LoVo (cell line): Measurements from ENCODE around the gene PLEKHA8.
A peak's percentile ranks its signal among the peaks of the same experiment; 100 is the strongest.

Source experiments
- DNase-seq: peaks from one replicate; pipeline ENCODE4 v3.0.0-alpha.2; 2016; ENCODE audit warnings: low spot score

The PLEKHA8 gene

GRCh38 chr7:30028216-30028748 is at the start of gene PLEKHA8:
Gene PLEKHA8, plus strand, starts transcription at chr7:30028412. Its CDS starts 351 bp downstream, at chr7:30028763.
- peak; percentile 95 for DNase-seq

DNA sequence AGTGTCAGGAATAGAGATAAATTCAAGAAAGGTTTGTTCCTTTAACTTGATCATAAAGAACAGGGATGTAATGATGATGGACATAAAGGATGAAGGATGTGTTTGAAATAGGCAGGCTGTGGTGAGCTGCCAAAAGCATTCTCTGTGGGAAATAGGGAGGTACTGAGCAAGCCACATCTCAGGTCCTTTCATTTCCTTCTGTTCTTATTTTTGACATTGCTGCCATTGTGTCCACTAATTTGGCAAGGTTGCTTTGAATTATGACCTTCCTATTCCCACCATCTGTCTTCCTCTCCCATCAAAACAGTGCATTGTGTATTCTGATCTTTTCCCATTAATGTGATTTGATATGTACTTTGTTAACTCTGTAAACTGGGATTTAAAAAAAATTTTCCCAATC is 48.1 kb upstream of the PLEKHA8 start:
- no peak for DNase-seq

- DNase-seq: peak; percentile 35
Measured at GRCh38 chr7:29987083-29987482, 41.1 kb upstream of the PLEKHA8 start.

DNA sequence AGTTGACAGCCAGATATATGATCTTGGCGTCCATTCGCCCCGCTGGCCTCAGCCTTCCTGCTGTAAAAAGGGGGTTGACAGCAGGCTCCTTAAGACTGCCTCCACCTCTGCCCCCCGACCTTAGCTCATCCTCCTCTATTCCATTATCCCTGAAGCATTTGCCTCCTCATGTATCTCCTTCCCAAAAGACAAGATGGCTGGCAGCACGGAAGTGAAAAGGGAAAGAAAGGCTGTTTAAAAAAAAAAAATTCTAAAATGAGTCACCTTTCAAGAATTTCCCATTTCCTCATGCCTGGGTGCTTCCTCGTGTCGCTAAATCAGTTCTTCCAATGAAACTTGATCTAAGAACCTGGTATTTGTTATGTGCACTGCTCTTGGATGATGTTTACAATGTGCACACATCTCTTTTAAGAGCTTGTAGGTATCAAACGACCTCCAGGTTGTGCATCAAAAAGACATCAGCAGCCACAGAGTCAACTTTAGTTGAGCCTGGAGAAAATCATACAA is 40.3 kb upstream of the PLEKHA8 start:
- peak; percentile 95 for DNase-seq

DNA sequence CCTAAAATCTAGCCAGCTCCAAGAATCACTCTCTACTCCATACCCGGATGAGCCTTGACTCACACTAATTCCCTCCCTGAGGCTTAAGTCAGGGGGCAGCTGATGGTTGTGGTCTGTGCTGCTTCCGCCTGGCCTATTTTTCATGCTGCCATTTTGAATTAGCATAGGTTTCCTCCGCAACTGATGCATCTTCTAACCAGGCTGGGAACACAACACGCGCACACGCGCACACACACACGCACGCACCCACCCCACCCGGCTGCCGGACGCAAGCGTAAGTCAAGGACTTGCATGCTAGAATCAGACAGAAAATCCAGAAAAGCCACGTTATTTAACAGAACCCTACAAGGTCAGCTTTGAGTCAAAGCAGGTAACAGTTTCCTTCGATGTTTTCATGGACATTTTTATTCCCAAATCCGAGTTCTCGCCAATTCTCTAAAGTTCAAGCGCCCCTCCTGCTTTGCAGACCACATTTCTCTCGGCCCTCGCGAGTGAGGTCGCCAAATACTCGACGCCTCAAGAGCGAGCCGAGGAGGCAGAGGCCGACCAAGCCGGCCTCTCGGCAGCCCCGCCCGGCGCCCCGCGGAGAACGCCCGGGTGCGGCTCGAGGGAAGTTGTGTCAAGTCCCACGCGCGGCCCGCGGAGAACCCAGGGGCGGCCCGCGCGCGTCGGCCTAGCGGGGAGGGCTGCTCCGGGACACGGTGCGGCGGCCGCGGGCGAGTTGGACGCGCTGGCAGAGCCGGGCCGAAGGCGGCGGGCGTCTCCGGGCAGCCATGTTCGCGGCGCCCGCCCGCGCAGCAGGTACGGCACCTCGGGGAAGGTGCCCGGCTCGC is 39.6 kb upstream of the PLEKHA8 start:
- DNase-seq: peak; percentile 55

- DNase-seq: peak; percentile 48
Measured at GRCh38 chr7:29989257-29989995, 38.8 kb upstream of the PLEKHA8 start, which contains the start of gene SCRN1. Gene SCRN1, minus strand, starts transcription at chr7:29989801. Its CDS starts 20,734 bp downstream, at chr7:29969067.

- DNase-seq: no peak
Measured at GRCh38 chr7:29990931-29991330, 37.3 kb upstream of the PLEKHA8 start.

DNA sequence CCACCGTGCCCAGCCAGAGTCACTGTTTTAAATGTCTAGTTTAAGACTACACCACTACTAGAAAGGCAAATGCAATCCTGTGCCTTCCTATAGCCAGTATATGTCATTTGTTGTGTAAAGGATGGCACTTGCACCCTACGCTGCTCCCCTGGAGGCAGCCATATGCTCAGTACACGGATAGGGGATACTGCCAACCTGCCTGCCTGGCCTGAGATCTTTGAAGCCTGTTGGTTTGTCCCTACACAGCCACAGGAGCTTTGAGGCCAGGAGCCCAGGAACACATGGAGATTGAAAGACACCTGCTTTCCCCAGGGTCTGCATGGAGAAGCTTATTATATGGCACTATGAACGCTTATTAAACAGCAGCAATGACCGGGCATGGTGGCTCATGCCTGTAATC is 36.3 kb upstream of the PLEKHA8 start:
- no peak for DNase-seq

- no peak for DNase-seq
Measured at GRCh38 chr7:29993140-29993539, 35.1 kb upstream of the PLEKHA8 start.

DNA sequence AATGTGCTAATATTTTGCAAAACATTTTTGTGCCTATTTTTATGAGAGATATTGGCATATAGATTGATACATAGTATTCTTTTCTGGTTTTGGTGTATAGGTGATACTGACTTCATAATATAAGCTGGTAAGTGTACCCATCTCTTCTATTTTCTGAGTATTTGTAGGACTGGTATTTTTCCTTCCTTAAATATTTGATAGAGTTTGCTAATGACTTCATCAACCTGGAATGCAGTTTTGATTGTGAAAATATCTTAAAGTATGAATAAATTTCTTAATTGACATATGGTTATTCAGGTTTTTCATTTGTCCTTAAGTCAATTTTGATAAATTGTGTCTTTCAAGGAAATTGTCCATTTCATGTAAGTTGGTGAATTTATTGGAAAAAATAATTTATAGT is 32.6 kb upstream of the PLEKHA8 start:
- no peak for DNase-seq

- DNase-seq: no peak
Measured at GRCh38 chr7:29996321-29996720, 31.9 kb upstream of the PLEKHA8 start.

DNA sequence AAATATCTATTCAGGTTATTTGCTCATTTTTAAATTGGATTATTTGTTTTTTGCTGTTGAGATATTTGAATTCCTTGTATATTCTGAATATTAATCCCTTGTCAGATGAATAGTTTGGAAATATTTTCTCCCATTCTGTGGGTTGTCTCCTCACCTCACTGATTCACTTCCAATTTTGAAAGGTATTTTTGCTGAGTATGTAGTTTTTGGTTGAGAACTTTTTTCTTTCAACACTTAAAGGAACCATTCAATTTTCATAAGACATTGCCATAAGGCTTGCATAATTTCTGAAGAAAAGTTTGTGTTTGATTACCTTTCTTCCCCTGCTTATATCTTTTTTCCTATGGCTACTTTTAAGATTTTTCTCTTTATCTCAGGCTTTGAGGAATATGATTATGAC is 29.7 kb upstream of the PLEKHA8 start:
- DNase-seq: no peak

- no peak for DNase-seq
Measured at GRCh38 chr7:30001998-30002397, 26.2 kb upstream of the PLEKHA8 start.

GRCh38 chr7:30003098-30003497 is 25.1 kb upstream of the PLEKHA8 start:
- no peak for DNase-seq

- no peak for DNase-seq
Measured at GRCh38 chr7:30005464-30005863, 22.7 kb upstream of the PLEKHA8 start.

- DNase-seq: no peak
Measured at GRCh38 chr7:30010021-30010420, 18.2 kb upstream of the PLEKHA8 start.

- no peak for DNase-seq
Measured at GRCh38 chr7:30012757-30013156, 15.5 kb upstream of the PLEKHA8 start.

DNA sequence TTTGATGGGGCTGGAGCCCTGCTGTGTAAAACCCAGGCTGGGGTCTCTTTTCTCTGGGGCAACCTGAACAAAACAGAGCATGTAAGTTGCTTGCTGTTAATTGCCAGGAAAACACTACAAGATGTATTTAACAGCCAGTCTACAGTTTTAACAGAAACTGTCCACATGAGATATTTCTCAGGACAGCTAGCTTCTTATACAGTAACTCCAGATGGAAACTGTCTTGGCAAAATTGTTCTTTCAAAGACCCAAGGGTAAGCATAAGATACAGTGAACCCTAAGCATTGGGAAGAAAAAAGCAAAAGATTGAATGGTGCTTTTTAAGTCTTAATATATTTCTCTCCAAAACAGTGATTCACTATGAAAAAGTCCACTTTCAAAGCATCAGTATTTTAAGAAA is 9.8 kb upstream of the PLEKHA8 start:
- no peak for DNase-seq

GRCh38 chr7:30019387-30019786 is 8.8 kb upstream of the PLEKHA8 start:
- DNase-seq: no peak

- peak; percentile 36 for DNase-seq
Measured at GRCh38 chr7:30019960-30020359, 8.3 kb upstream of the PLEKHA8 start.

GRCh38 chr7:30020535-30020934 is 7.7 kb upstream of the PLEKHA8 start:
- no peak for DNase-seq

GRCh38 chr7:30022991-30023390 is 5.2 kb upstream of the PLEKHA8 start:
- DNase-seq: no peak

DNA sequence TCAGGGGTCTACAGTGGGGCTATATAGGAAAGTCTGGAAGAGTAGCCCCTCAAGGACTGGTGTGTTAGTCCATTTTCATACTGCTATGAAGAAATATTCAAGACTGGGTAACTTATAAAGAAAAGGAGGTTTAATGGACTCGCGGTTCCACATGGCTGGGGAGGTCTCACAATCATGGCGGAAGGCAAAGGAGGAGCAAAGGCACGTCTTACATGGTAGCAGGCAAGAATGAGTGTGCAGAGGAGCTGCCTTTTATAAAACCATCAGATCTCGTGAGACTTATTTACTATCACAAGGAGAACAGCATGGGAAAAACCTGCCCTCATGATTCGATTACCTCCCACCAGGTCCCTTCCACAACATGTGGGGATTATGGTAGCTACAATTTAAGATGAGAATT is 4.7 kb upstream of the PLEKHA8 start:
- DNase-seq: no peak
